Bronchial epithelial cell (primary cell): ENCODE data around the gene PSMC3. TPM values are rescaled to one million over a fixed set of nuclear protein-coding genes. Genes with fewer than 3 reads are reported as not detected.

Source experiments
- DNase-seq: peaks from one replicate; pipeline ENCODE4 v3.0.0-alpha.2; 2010; ENCODE audit warnings: low read depth
- FAIRE-seq: peaks from 2 replicates; lab custom pipeline; 2011; peaks lifted over from hg19 to GRCh38; lab: Jason Lieb, UNC
- H3K27me3 ChIP-seq: 2 replicates; pipeline ENCODE4 v1.5.1; 2011; ENCODE audit warnings: low read length; ENCODE audit not compliant: control insufficient read depth, insufficient read depth
- H3K36me3 ChIP-seq: 2 replicates; pipeline ENCODE4 v1.5.1; 2011; ENCODE audit warnings: low read length; ENCODE audit not compliant: control insufficient read depth, insufficient read depth
- H3K4me3 ChIP-seq: 2 replicates; pipeline ENCODE4 v1.5.1; 2011; ENCODE audit warnings: mild to moderate bottlenecking, low read depth, low read length, control low read depth
- total RNA-seq: library from RNA; depleted of rRNA; stranded (reverse); fragments of >200 nt; gene quantifications from 2 replicates; pipeline ENCODE4 v1.2.1, GENCODE V29; 2014
- TF ChIP-seq, protein P1 (sequence below): IDR thresholded peaks from 2 replicates; pipeline ENCODE4 v1.5.1; 2011; ENCODE audit warnings: mild to moderate bottlenecking, moderate library complexity, low read length, control low read depth, inconsistent platforms; ENCODE audit not compliant: insufficient read depth, severe bottlenecking

The PSMC3 gene
- total RNA-seq, 1 donor from 2014 or later: 141 TPM

DNA sequence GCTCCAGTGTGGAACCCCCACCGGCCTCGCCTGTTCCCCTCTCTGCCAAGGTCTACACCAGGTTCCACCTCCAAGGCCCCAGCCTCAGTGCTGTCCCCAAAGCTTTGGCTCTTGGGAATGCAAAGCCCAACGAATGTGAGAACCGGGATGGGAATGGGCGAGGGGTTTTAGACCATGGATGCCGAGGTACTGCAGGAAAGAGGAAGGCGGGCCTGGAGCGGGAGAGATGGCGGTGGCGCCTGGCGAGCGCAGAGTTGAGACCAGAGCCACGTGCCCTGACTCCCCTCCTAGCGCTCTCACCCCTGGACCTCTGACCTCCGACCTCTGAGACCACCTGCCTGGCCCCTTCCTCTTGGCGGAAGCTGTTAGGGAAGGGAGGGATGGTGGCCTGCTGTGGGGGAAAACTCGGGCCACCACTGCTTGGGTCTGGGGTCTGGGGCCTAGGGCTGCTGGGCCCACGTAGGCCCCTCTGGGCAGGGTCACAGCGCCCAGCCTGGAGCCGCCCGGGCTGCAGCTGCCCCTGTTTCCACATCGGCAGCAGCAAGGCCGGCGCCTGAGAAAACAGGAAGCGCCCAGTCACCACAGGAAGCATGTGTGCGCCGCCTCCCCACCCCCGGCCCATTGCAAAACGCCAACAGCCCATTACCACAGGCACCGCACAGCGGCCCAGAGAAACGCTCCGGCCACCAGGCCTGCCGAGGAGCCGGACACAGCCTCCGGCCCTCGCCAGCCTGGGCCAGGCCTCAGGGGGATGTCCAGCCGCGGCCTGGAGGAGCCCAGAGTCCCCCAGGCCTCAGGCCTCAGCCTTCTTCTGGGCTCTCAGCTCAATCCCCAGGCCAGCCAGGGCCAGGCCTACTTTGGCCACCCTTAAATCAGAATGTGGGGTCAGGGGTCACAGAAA, 31.7 kb downstream of the PSMC3 start:
- no peak for DNase-seq
- H3K27me3 ChIP-seq: no peaks in the 10 kb centered on the region
- no peak overlapping the region for H3K4me3 ChIP-seq
- FAIRE-seq: no peak
- TF ChIP-seq, protein P1, sequence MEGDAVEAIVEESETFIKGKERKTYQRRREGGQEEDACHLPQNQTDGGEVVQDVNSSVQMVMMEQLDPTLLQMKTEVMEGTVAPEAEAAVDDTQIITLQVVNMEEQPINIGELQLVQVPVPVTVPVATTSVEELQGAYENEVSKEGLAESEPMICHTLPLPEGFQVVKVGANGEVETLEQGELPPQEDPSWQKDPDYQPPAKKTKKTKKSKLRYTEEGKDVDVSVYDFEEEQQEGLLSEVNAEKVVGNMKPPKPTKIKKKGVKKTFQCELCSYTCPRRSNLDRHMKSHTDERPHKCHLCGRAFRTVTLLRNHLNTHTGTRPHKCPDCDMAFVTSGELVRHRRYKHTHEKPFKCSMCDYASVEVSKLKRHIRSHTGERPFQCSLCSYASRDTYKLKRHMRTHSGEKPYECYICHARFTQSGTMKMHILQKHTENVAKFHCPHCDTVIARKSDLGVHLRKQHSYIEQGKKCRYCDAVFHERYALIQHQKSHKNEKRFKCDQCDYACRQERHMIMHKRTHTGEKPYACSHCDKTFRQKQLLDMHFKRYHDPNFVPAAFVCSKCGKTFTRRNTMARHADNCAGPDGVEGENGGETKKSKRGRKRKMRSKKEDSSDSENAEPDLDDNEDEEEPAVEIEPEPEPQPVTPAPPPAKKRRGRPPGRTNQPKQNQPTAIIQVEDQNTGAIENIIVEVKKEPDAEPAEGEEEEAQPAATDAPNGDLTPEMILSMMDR: no peak
- no peaks in the 10 kb centered on the region for H3K36me3 ChIP-seq

DNA sequence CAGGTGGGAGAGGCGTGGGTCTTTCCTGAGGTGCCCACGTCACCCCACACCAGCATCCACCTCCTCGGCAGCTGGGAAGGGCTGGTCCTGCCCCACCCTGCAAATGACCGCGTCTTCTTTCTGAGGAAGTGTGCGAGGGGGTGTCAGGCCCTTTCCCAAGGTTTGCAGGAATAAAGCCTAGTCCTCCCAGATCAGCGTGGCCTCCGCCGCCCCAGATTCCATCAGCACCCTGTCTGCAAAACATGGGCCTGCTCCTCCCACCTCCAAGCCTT, 32.3 kb downstream of the PSMC3 start:
- DNase-seq (no peak), FAIRE-seq (no peak)
- TF ChIP-seq, protein P1: no peak
- Histone ChIP-seq H3K4me3 (no peak overlapping the region), H3K36me3 (no peaks in the 10 kb centered on the region), H3K27me3 (no peaks in the 10 kb centered on the region)

DNA sequence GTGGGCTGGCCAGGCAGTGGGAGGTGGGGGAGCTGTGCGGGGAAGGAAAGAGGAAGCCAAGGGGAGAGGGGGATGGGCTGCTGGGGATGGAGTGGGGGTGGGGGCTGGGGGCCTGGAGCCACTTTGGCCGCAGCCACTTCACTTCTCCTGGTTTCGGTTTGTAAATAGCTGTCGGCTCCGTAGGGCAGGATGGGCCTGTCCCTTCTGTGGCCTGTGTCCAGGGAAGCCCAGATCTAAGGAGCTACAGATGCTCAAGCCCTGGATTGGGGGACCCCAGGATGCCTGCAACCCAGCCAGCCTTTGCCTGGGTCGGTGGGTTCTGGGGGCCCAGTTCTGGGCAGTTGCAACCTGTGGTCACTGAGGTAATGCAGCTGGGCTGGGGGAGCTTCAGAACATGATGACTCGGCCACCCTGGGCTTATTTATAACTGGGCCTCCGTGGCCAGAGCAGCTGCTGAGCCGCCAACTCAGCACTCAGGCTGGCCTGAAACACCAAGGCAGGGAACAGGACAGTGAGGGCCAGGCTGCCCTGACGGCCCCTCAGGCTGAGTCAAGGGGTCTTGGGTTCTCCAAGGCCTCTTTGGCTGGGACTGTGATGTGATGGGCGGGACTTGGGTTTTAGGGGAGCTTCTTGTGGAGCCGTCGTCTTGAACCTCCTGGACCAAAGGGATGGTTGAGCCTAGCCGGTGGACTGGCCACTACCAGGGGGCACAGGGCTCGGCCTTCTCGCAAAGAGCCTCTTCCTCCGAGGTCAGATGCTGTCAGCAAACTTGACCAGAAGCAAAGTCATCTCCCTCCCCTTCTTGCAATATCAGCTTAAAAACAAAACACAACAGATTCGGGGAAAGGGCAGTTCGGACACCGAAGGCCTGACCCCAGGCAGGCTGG, 32.8 kb downstream of the PSMC3 start:
- Histone ChIP-seq H3K27me3 (no peaks in the 10 kb centered on the region), H3K36me3 (no peaks in the 10 kb centered on the region), H3K4me3 (no peak overlapping the region)
- DNase-seq: no peak
- TF ChIP-seq, protein P1: no peak
- no peak for FAIRE-seq

DNA sequence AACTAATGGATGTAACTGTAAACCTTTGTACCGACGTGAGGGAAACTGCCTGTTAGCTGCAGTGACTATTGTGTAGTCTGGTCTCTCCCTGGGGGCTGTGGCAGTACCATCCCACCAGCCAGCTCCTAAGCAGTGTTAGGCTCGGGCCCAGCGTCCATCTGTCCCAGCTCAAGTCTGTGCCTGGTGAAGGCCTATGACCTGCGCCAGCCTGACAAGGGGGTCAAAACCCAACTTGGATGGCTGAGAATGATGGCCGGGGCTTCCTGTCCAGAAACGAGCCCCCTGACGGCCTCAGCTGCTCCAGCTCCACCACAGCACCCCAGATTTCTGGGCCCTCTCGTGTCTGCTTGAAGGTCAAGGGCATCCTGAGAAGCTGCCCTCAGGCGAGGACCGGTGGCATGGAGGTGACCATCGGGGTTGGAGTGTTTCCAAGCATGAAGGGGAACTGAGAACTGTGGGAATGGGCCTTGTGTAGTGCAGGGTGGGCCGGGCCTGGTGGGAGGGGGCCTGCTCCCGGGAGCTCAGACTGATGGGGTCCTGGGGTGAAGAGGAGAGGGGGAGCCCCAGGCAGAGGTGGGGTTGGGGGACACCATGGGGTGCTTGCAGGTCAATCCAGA, 33.6 kb downstream of the PSMC3 start:
- DNase-seq (no peak), FAIRE-seq (no peak)
- no peaks in the 10 kb centered on the region for H3K27me3 ChIP-seq
- TF ChIP-seq, protein P1: no peak
- no peak overlapping the region for H3K4me3 ChIP-seq
- H3K36me3 ChIP-seq: no peaks in the 10 kb centered on the region

DNA sequence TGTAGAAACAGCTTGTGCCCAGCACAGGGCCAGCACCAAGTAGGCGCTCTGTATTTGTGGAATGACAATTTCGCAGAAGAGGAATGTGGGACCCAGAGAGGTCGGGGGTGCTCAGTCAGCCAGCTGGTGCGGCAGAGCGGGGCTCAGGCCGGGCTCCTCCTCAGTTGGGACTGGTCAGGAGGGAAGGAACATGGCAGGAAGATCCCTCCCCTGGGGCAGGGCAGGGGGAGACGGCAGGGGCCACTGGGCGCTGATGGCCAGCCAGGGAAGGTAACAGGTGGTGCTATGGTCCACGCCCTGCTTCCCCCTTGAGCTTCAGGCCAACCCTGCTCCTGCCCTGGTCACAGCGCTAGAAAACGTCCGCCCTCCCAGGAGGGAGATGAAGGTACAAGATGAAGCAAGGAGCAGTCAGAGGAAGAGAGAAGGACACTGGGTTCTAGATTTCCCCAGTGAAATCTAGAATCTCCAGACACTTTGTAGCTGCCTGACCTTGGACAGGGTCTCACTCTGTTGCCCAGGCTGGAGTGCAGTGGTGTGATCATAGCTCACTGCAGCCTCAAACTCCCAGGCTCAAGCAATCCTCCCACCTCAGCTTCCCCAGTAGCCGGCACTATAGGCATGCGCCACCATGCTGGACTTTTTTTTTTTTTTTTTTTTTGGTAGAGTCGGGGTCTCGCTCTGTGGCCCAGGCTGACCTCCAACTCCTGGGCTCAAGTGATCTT, 34.4 kb downstream of the PSMC3 start:
- H3K36me3 ChIP-seq: no peaks in the 10 kb centered on the region
- TF ChIP-seq, protein P1: no peak
- H3K4me3 ChIP-seq: no peak overlapping the region
- DNase-seq (no peak), FAIRE-seq (no peak)
- H3K27me3 ChIP-seq: no peaks in the 10 kb centered on the region
